ENCODE results near the gene DHX8. TPM values are rescaled to one million over a fixed set of nuclear protein-coding genes. Genes with fewer than 3 reads are reported as not detected.

The DHX8 gene
- total RNA-seq, 2 donors from 2014 or later = 37.2 to 43.6 TPM

GRCh38 chr17:43573579-43574321, 90.0 kb downstream of the DHX8 start:
- Histone ChIP-seq H3K4me3 (no peak overlapping the region), H3K36me3 (no peaks in the 10 kb centered on the region), H3K27ac (no peak overlapping the region), H3K4me1 (ENCODE audit: control insufficient read depth in 1 of 2, low read depth in 2 of 2) (peaks cover 6 to 7% of the 10 kb centered on the region in 2 donors), H3K27me3 (replicated peaks; ENCODE audit: insufficient read depth) (no peaks in the 10 kb centered on the region), H3K9me3 (no peaks in the 10 kb centered on the region)
- ATAC-seq (ENCODE audit: insufficient number of reproducible peaks, low FRiP score, low read depth) (no peak), DNase-seq (ENCODE audit: low spot score) (no peak)
- TF ChIP-seq, protein P1, sequence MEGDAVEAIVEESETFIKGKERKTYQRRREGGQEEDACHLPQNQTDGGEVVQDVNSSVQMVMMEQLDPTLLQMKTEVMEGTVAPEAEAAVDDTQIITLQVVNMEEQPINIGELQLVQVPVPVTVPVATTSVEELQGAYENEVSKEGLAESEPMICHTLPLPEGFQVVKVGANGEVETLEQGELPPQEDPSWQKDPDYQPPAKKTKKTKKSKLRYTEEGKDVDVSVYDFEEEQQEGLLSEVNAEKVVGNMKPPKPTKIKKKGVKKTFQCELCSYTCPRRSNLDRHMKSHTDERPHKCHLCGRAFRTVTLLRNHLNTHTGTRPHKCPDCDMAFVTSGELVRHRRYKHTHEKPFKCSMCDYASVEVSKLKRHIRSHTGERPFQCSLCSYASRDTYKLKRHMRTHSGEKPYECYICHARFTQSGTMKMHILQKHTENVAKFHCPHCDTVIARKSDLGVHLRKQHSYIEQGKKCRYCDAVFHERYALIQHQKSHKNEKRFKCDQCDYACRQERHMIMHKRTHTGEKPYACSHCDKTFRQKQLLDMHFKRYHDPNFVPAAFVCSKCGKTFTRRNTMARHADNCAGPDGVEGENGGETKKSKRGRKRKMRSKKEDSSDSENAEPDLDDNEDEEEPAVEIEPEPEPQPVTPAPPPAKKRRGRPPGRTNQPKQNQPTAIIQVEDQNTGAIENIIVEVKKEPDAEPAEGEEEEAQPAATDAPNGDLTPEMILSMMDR (IDR thresholded peaks at IDR 0.05) = no peak

- H3K4me1 ChIP-seq (ENCODE audit: control insufficient read depth in 1 of 2, low read depth in 2 of 2) = peaks cover 12 to 13% of the 10 kb centered on the region in 2 donors
- no peak for DNase-seq (ENCODE audit: low spot score)
- no peak overlapping the region for H3K27ac ChIP-seq
- no peaks in the 10 kb centered on the region for H3K9me3 ChIP-seq
- no peaks in the 10 kb centered on the region for H3K36me3 ChIP-seq
- no peak for ATAC-seq (ENCODE audit: insufficient number of reproducible peaks, low FRiP score, low read depth)
- TF ChIP-seq, protein P1 (IDR thresholded peaks at IDR 0.05) = no peak
- no peak overlapping the region for H3K4me3 ChIP-seq
- H3K27me3 ChIP-seq (replicated peaks; ENCODE audit: insufficient read depth) = no peaks in the 10 kb centered on the region
These were observed 90.6 kb downstream of the DHX8 start for GRCh38 chr17:43574348-43574747.

DNA sequence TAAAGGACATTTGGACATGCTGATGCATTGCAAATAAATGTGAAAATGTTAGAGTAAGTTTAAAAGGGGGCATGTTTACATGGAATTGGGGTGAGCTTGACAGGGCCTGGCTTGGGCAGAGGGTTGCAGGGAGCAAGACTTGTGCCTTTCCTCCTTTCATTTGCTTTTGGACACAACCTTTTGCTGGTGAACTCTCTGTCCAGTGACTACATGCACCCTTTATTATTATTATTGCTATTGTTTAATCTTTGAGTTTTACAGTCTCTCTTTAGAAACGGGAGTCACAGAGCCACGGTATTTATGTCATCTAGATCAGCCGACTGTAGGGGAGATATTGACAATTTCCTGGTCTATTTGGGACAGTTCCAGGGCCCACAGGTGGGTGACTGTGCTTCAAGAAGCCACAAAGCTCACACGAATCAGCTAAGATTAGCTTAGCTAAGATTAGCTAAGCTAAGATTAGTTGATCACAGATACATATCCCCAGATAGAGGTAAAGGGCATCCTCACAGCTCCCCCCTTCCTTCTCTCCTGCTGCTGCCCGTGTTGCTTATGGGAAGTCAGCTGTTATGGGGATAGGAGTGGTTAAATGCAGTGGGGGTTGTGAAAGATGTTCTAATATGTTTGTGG, 91.2 kb downstream of the DHX8 start:
- no peak for DNase-seq (ENCODE audit: low spot score)
- H3K27me3 ChIP-seq (replicated peaks; ENCODE audit: insufficient read depth) = no peaks in the 10 kb centered on the region
- no peak overlapping the region for H3K4me3 ChIP-seq
- H3K36me3 ChIP-seq = no peaks in the 10 kb centered on the region
- ATAC-seq (ENCODE audit: insufficient number of reproducible peaks, low FRiP score, low read depth) = no peak
- no peak overlapping the region for H3K27ac ChIP-seq
- H3K4me1 ChIP-seq (ENCODE audit: control insufficient read depth in 1 of 2, low read depth in 2 of 2) = peaks cover 16 to 17% of the 10 kb centered on the region in 2 donors
- no peaks in the 10 kb centered on the region for H3K9me3 ChIP-seq
- TF ChIP-seq, protein P1 (IDR thresholded peaks at IDR 0.05) = no peak

Other genes with a start within 250 kb of the DHX8 start
- gene RNU2-1, start 250.0 kb upstream of the DHX8 start, total RNA-seq = not detected
- 10 to 100 TPM in 1 of 2 donors, 1 to 10 TPM in 1; 3.5 to 21.0 TPM for gene ARL4D, start 85.0 kb upstream of the DHX8 start, total RNA-seq
- gene ETV4, start 62.4 kb downstream of the DHX8 start, total RNA-seq = 1 to 10 TPM; 1.2 to 1.5 TPM
- gene MEOX1, start 177.9 kb downstream of the DHX8 start, total RNA-seq = 1 to 10 TPM; 3.0 to 5.4 TPM